Keratinocyte (primary cell): Measurements from ENCODE around the gene RIC3. TPM values are rescaled to one million over a fixed set of nuclear protein-coding genes. Genes with fewer than 3 reads are reported as not detected.

ENCODE experiments used
- DNase-seq: peaks from one replicate; pipeline ENCODE4 v3.0.0-alpha.2; 2011; ENCODE audit warnings: low read depth, missing footprints, low spot score
- FAIRE-seq: peaks from 2 replicates; lab custom pipeline; 2011; peaks lifted over from hg19 to GRCh38; lab: Jason Lieb, UNC
- H2AFZ ChIP-seq: 2 replicates; pipeline ENCODE4 v1.6.0; 2012; ENCODE audit warnings: low read length, control low read depth, inconsistent platforms; ENCODE audit not compliant: control insufficient read depth
- H3K27ac ChIP-seq: 2 replicates; pipeline ENCODE4 v1.5.1; 2011; ENCODE audit warnings: low read length; ENCODE audit not compliant: control insufficient read depth, insufficient read depth
- H3K27me3 ChIP-seq: 3 replicates; pipeline ENCODE4 v1.6.0; 2011; ENCODE audit warnings: low read length; ENCODE audit not compliant: control insufficient read depth, insufficient read depth; ENCODE audit errors: extremely low read depth
- H3K36me3 ChIP-seq, 2 experiments: 2 replicates in 1 of 2; 3 replicates in 1 of 2; pipeline ENCODE4 v1.5.1; 2011; ENCODE audit warnings: low read length in 2 of 2, mild to moderate bottlenecking in 1 of 2; ENCODE audit not compliant: control insufficient read depth in 2 of 2, insufficient read depth in 2 of 2; ENCODE audit errors: extremely low read depth in 1 of 2
- H3K4me1 ChIP-seq: 3 replicates; pipeline ENCODE4 v1.5.1; 2011; ENCODE audit warnings: low read length; ENCODE audit not compliant: control insufficient read depth, insufficient read depth; ENCODE audit errors: extremely low read depth
- H3K4me2 ChIP-seq: 3 replicates; pipeline ENCODE4 v1.6.0; 2011; ENCODE audit warnings: low read depth, low read length; ENCODE audit not compliant: control insufficient read depth, insufficient read depth; ENCODE audit errors: extremely low read depth
- H3K4me3 ChIP-seq, 3 experiments: fragments of 200-600 bp in 1 of 3; sonication (generic) in 1 of 3; 2 replicates in 2 of 3; 3 replicates in 1 of 3; pipeline ENCODE4 v1.5.1; 2011 to 2016; ENCODE audit warnings: low read length in 3 of 3, mild to moderate bottlenecking in 3 of 3, control low read depth in 2 of 3, inconsistent platforms in 1 of 3, low read depth in 1 of 3, mixed read lengths in 1 of 3, mixed run types in 1 of 3, moderate library complexity in 1 of 3; ENCODE audit not compliant: control insufficient read depth in 2 of 3, insufficient read depth in 2 of 3; ENCODE audit errors: extremely low read depth in 1 of 3
- H3K79me2 ChIP-seq: 2 replicates; pipeline ENCODE4 v1.6.0; 2012; ENCODE audit warnings: low read length; ENCODE audit not compliant: control insufficient read depth, insufficient read depth
- H3K9ac ChIP-seq: 3 replicates; pipeline ENCODE4 v1.6.0; 2011; ENCODE audit warnings: low read length; ENCODE audit not compliant: control insufficient read depth, insufficient read depth; ENCODE audit errors: extremely low read depth
- H3K9me1 ChIP-seq: 3 replicates; pipeline ENCODE4 v1.6.0; 2011; ENCODE audit warnings: low read length; ENCODE audit not compliant: control insufficient read depth, insufficient read depth; ENCODE audit errors: extremely low read depth
- H3K9me3 ChIP-seq: 2 replicates; pipeline ENCODE4 v1.5.1; 2012; ENCODE audit warnings: low read depth, low read length; ENCODE audit not compliant: control insufficient read depth
- H4K20me1 ChIP-seq: 3 replicates; pipeline ENCODE4 v1.6.0; 2011; ENCODE audit warnings: low read length; ENCODE audit not compliant: control insufficient read depth, insufficient read depth; ENCODE audit errors: extremely low read depth
- EZH2 ChIP-seq: IDR thresholded peaks from one replicate; pipeline ENCODE4 v1.6.1; 2012; ENCODE audit warnings: inconsistent platforms, mild to moderate bottlenecking, low read length, moderate library complexity
- dilution Hi-C: fragments of 300-500 bp; cut with MboI; formaldehyde crosslinking; loops from one replicate; pipeline ENCODE4 v1.7.0; 2020; ENCODE audit warnings: low sequenced_read_pairs; ENCODE audit not compliant: extremely low pct_ligation_motif_present
- polyA plus RNA-seq, 5 experiments: library from polyadenylated mRNA; depleted of rRNA in 3 of 5; stranded (reverse) in 3 of 5; stranded (forward) in 1 of 5; unstranded in 1 of 5; fragments of >200 nt; gene quantifications; 1 replicate in 1 of 5; 2 replicates in 3 of 5; 3 replicates in 1 of 5; pipeline versions ENCODE4 v1.2.1 to v1.2.3, GENCODE V29; 2011 to 2012; ENCODE audit warnings: missing spikeins in 2 of 5, low read depth in 1 of 5, low replicate concordance in 1 of 5
- TF ChIP-seq, protein P1 (sequence below), 3 experiments: IDR thresholded peaks in 1 of 3; conservative IDR thresholded peaks in 1 of 3; optimal IDR thresholded peaks in 1 of 3; 2 replicates in 2 of 3; 3 replicates in 1 of 3; pipeline versions ENCODE3 to v1.5.1; 2011; ENCODE audit warnings: low read length in 3 of 3, mild to moderate bottlenecking in 3 of 3, moderate library complexity in 2 of 3, control low read depth in 1 of 3, inconsistent platforms in 1 of 3; ENCODE audit not compliant: insufficient read depth in 2 of 3; ENCODE audit errors: extremely low read depth in 1 of 3

RIC3 gene
- polyA plus RNA-seq, 1 donor (not counting 4 experiments of a cell fraction or from before 2014, with no cell fraction given) = 2.5 TPM

DNA sequence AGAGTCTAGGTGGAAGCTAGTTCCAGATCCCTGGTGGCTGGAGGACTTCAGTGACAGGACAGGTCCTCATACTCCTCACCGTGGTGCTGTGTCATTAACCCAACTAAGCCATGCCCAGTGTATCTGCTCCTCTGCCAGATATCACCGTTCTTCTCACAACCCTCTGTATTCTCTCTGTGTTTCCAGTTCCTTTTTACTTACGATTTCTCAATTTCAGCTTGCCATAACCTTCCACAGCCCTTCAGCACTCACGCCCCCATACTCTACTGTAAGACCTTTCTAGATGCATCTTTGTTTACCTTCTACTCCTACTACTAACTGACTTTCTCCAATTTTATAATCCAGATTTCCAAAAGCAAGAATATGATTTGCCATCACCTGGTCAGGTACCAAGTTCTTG is 26.1 kb upstream of the RIC3 start:
- H2AFZ ChIP-seq = no peak overlapping the region
- no peaks in the 10 kb centered on the region for H3K9me1 ChIP-seq
- H3K4me2 ChIP-seq = no peak overlapping the region
- H3K27me3 ChIP-seq = peaks cover 6% of the 10 kb centered on the region
- FAIRE-seq (no peak), DNase-seq (no peak)
- TF ChIP-seq, protein P1, sequence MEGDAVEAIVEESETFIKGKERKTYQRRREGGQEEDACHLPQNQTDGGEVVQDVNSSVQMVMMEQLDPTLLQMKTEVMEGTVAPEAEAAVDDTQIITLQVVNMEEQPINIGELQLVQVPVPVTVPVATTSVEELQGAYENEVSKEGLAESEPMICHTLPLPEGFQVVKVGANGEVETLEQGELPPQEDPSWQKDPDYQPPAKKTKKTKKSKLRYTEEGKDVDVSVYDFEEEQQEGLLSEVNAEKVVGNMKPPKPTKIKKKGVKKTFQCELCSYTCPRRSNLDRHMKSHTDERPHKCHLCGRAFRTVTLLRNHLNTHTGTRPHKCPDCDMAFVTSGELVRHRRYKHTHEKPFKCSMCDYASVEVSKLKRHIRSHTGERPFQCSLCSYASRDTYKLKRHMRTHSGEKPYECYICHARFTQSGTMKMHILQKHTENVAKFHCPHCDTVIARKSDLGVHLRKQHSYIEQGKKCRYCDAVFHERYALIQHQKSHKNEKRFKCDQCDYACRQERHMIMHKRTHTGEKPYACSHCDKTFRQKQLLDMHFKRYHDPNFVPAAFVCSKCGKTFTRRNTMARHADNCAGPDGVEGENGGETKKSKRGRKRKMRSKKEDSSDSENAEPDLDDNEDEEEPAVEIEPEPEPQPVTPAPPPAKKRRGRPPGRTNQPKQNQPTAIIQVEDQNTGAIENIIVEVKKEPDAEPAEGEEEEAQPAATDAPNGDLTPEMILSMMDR (optimal IDR thresholded peaks at IDR 0.05 in 1 of 3, IDR thresholded peaks at IDR 0.05 in 1 of 3, conservative IDR thresholded peaks at IDR 0.05 in 1 of 3; ENCODE audit: extremely low read depth in 1 of 3, insufficient read depth in 2 of 3, low read length in 3 of 3) = no peak
- no peak for TF ChIP-seq EZH2
- no peaks in the 10 kb centered on the region for H4K20me1 ChIP-seq
- no peak overlapping the region for H3K9ac ChIP-seq
- dilution Hi-C loops = no loop called here
- no peaks in the 10 kb centered on the region for H3K79me2 ChIP-seq
- no peak overlapping the region for H3K4me3 ChIP-seq
- no peak overlapping the region for H3K27ac ChIP-seq
- no peaks in the 10 kb centered on the region for H3K4me1 ChIP-seq
- no peaks in the 10 kb centered on the region for H3K9me3 ChIP-seq
- no peaks in the 10 kb centered on the region for H3K36me3 ChIP-seq

DNA sequence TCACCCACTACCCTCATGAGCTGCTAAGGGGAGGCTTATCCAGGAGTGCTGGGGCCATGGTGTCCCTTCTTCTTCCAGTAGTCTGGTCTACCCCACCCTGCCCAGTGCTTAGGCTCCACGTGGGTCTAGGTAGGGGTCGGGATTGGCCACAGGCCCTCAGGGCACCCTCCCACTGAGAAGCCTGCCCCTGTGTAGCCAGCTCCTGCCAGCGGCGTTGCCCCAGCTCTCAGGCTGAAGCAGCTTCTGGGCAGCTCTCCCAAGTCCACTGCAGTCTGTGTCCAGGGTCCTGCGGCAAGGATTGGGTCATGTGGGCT is 24.0 kb upstream of the RIC3 start:
- Histone ChIP-seq H2AFZ (no peak overlapping the region), H3K4me1 (no peaks in the 10 kb centered on the region), H4K20me1 (no peaks in the 10 kb centered on the region), H3K79me2 (no peaks in the 10 kb centered on the region), H3K27me3 (peaks cover 6% of the 10 kb centered on the region), H3K4me3 (no peak overlapping the region), H3K27ac (no peak overlapping the region), H3K9me3 (no peaks in the 10 kb centered on the region), H3K36me3 (no peaks in the 10 kb centered on the region), H3K9me1 (no peaks in the 10 kb centered on the region), H3K4me2 (no peak overlapping the region), H3K9ac (no peak overlapping the region)
- FAIRE-seq (no peak), DNase-seq (no peak)
- TF ChIP-seq, protein P1 (optimal IDR thresholded peaks at IDR 0.05 in 1 of 3, IDR thresholded peaks at IDR 0.05 in 1 of 3, conservative IDR thresholded peaks at IDR 0.05 in 1 of 3; ENCODE audit: extremely low read depth in 1 of 3, insufficient read depth in 2 of 3, low read length in 3 of 3) = no peak
- dilution Hi-C loops = no loop called here
